HepG2 (cell line): Measurements from ENCODE around the gene ELF1. TPM values are rescaled to one million over a fixed set of nuclear protein-coding genes. Genes with fewer than 3 reads are reported as not detected.

Experiments used
- ATAC-seq: fragments of 200-7000 bp; cut with Tn5 transposase; 3 replicates; pipeline ENCODE4 v1.9.1; 2020; ENCODE audit warnings: mild to moderate bottlenecking, moderate library complexity
- Bru-seq: library from RNA; stranded (reverse); fragments of 400-500 nt; gene quantifications from one replicate; lab custom pipeline; 2021; lab: Mats Ljungman, UMichigan
- BruChase-seq, 2 experiments: library from RNA; stranded (reverse); fragments of 400-500 nt; gene quantifications; one replicate each; lab custom pipeline; 2021; lab: Mats Ljungman, UMichigan
- BruUV-seq: library from RNA; stranded (reverse); fragments of 400-500 nt; replicated peaks from 2 replicates; lab custom pipeline; 2021; lab: Mats Ljungman, UMichigan
- CTCF ChIA-PET: fragments of 300-600 bp; formaldehyde crosslinking; extraction: SDS; loops from one replicate; lab custom pipeline; 2021; ENCODE audit warnings: low total read pairs, inconsistent platforms, low intra/inter-chr PET ratio; lab: Yijun Ruan, JAX
- POLR2A ChIA-PET: fragments of 350-600 bp; sonication (Branson Sonifier 250); formaldehyde crosslinking; loops from one replicate; lab custom pipeline; 2020; ENCODE audit warnings: antibody characterized with exemption, inconsistent platforms; lab: Yijun Ruan, JAX
- DNase-seq: peaks from one replicate; pipeline ENCODE4 v3.0.0-alpha.2; 2015; ENCODE audit warnings: low spot score
- FAIRE-seq: peaks from 3 replicates; lab custom pipeline; 2011; peaks lifted over from hg19 to GRCh38; lab: Jason Lieb, UNC
- H2AFZ ChIP-seq: one replicate; pipeline ENCODE4 v1.6.1; 2011; ENCODE audit warnings: low read length, inconsistent platforms
- H3K27ac ChIP-seq: fragments of 300-600 bp; 3 replicates; pipeline ENCODE4 v1.8.0; 2011; ENCODE audit warnings: mixed run types, mild to moderate bottlenecking, mixed read lengths, low read length, inconsistent platforms; ENCODE audit not compliant: insufficient read depth; ENCODE audit errors: extremely low read length
- H3K27me3 ChIP-seq, 2 experiments: fragments of 200-600 bp in 1 of 2; 2 replicates in 1 of 2; 3 replicates in 1 of 2; pipeline versions ENCODE4 v1.6.0 to v1.8.0; 2011; ENCODE audit warnings: low read length in 2 of 2, mild to moderate bottlenecking in 2 of 2, moderate library complexity in 2 of 2, inconsistent platforms in 1 of 2; ENCODE audit not compliant: insufficient read depth in 2 of 2, control insufficient read depth in 1 of 2
- H3K36me3 ChIP-seq, 2 experiments: fragments of 200-600 bp in 1 of 2; replicated peaks in 1 of 2; 2 replicates in 1 of 2; 3 replicates in 1 of 2; pipeline versions ENCODE4 v1.5.1 to v1.8.0; 2011; ENCODE audit warnings: low read length in 2 of 2, inconsistent platforms in 1 of 2; ENCODE audit not compliant: insufficient read depth in 2 of 2, control insufficient read depth in 1 of 2
- H3K4me1 ChIP-seq: 2 replicates; pipeline ENCODE4 v1.5.1; 2012; ENCODE audit warnings: low read length, inconsistent platforms; ENCODE audit not compliant: insufficient read depth
- H3K4me2 ChIP-seq: 2 replicates; pipeline ENCODE4 v1.6.0; 2011; ENCODE audit warnings: low read depth, low read length, inconsistent platforms
- H3K4me3 ChIP-seq, 3 experiments: fragments of 200-600 bp in 1 of 3; sonication (generic), shearing (Covaris generic) in 1 of 3; replicated peaks in 1 of 3; 2 replicates each; pipeline ENCODE4 v1.5.1; 2011 to 2016; ENCODE audit warnings: low read length in 3 of 3, inconsistent platforms in 2 of 3, low read depth in 2 of 3, mild to moderate bottlenecking in 2 of 3, control low read depth in 1 of 3, mixed read lengths in 1 of 3; ENCODE audit not compliant: insufficient read depth in 1 of 3
- H3K79me2 ChIP-seq: one replicate; pipeline ENCODE4 v1.6.1; 2011; ENCODE audit warnings: low read length, inconsistent platforms; ENCODE audit not compliant: insufficient read depth
- H3K9ac ChIP-seq: 2 replicates; pipeline ENCODE4 v1.6.0; 2011; ENCODE audit warnings: mild to moderate bottlenecking, low read depth, low read length, inconsistent platforms; ENCODE audit not compliant: insufficient read depth
- H3K9me3 ChIP-seq: 2 replicates; pipeline ENCODE4 v1.5.1; 2012; ENCODE audit warnings: mild to moderate bottlenecking, low read length
- H4K20me1 ChIP-seq: 2 replicates; pipeline ENCODE4 v1.6.0; 2011; ENCODE audit warnings: inconsistent platforms, mild to moderate bottlenecking, low read length, moderate library complexity; ENCODE audit not compliant: insufficient read depth
- CEBPB ChIP-seq: IDR thresholded peaks from 2 replicates; pipeline ENCODE4 v1.6.1; 2011; ENCODE audit warnings: low read depth, low read length, improper control_type of control experiment, borderline replicate concordance
- NAIF1 ChIP-seq: sonication (generic); formaldehyde crosslinking; IDR thresholded peaks from 2 replicates; pipeline ENCODE4 v1.5.0; 2020; ENCODE audit warnings: mild to moderate bottlenecking, missing genetic modification reagents, borderline replicate concordance
- SNAPC5 ChIP-seq: sonication (generic); formaldehyde crosslinking; IDR thresholded peaks from 2 replicates; pipeline ENCODE4 v1.8.1; 2023; ENCODE audit warnings: mild to moderate bottlenecking, missing genetic modification reagents, borderline replicate concordance
- SSRP1 ChIP-seq: IDR thresholded peaks from 2 replicates; pipeline ENCODE4 v1.6.1; 2016; ENCODE audit warnings: control low read depth
- ZBTB40 ChIP-seq, 2 experiments: fragments of 450-650 bp in 1 of 2; sonication (generic) in 1 of 2; formaldehyde crosslinking in 1 of 2; IDR thresholded peaks; 2 replicates each; pipeline versions ENCODE4 v1.6.1 to v1.8.0; 2016 to 2022; ENCODE audit warnings: antibody characterized with exemption in 1 of 2, mild to moderate bottlenecking in 1 of 2, missing genetic modification reagents in 1 of 2
- ZNF121 ChIP-seq: sonication (generic); formaldehyde crosslinking; IDR thresholded peaks from 2 replicates; pipeline ENCODE4 v1.5.0; 2020; ENCODE audit warnings: mild to moderate bottlenecking, missing genetic modification reagents
- WGBS: methylation state at CpG from one replicate; pipeline ENCODE4 v1.1.6; 2017; ENCODE audit warnings: low lambda C conversion rate; 5-methylcytosine and 5-hydroxymethylcytosine counted together
- in situ Hi-C: cut with HindIII; loops from 2 replicates; pipeline ENCODE4 v1.10.0; 2017; ENCODE audit warnings: low pct_unique_long_range_greater_than_20kb; ENCODE audit not compliant: extremely low pct_ligation_motif_present
- intact Hi-C: fragments of 100-400 bp; cut with micrococcal nuclease; formaldehyde crosslinking; loops from one replicate; pipeline ENCODE4 v1.10.0; 2022; ENCODE audit not compliant: unreplicated experiment
- long read RNA-seq, 2 experiments: library from RNA in 1 of 2; library from polyadenylated mRNA in 1 of 2; stranded (forward) in 1 of 2; unstranded in 1 of 2; transcript quantifications; one replicate each; pipeline ENCODE4 v2.0.0, GENCODE V29; 2019 to 2022
- polyA minus RNA-seq, 3 experiments: library from RNA; depleted of rRNA, polyadenylated mRNA; stranded (reverse); fragments of >200 nt; gene quantifications; 2 replicates each; pipeline ENCODE4 v1.2.3, GENCODE V29; 2011; ENCODE audit warnings: low replicate concordance in 1 of 3
- polyA plus RNA-seq, 8 experiments: library from polyadenylated mRNA; depleted of rRNA in 3 of 8; stranded (reverse) in 7 of 8; unstranded in 1 of 8; fragments of >200 nt; fragmentation: Illumina TruSeq in 4 of 8; extraction: Trizol in 4 of 8; gene quantifications; 2 replicates each; pipeline versions ENCODE4 v1.2.1 to v1.2.3, GENCODE V29; 2011 to 2016; ENCODE audit warnings: low read depth in 4 of 8, missing spikeins in 1 of 8, mixed read lengths in 1 of 8; ENCODE audit not compliant: insufficient read depth in 1 of 8
- total RNA-seq, 5 experiments: library from RNA; depleted of rRNA; stranded (reverse); fragments of >200 nt; fragmentation: Illumina TruSeq; extraction: Trizol; gene quantifications; 2 replicates each; pipeline ENCODE4 v1.2.3, GENCODE V29; 2016; ENCODE audit warnings: low read depth in 1 of 5
- TF ChIP-seq, protein P1 (sequence below): sonication (generic); formaldehyde crosslinking; IDR thresholded peaks from 2 replicates; pipeline ENCODE4 v1.5.0; 2020; ENCODE audit warnings: missing genetic modification reagents

ELF1 gene
- total RNA-seq (2016; rRNA removed; fragmentation: Illumina TruSeq; extraction: Trizol) = 71.5 and 91.5 TPM in 2 replicates
- total RNA-seq (2016; cell fraction: cytosol; rRNA removed; fragmentation: Illumina TruSeq; extraction: Trizol; ENCODE audit: low read depth) = 12.1 and 14.2 TPM in 2 replicates
- total RNA-seq (2016; cell fraction: insoluble cytoplasmic fraction; rRNA removed; fragmentation: Illumina TruSeq; extraction: Trizol) = 70.6 and 87.4 TPM in 2 replicates
- 24.5 and 26.2 TPM in 2 replicates for total RNA-seq (2016; cell fraction: membrane; rRNA removed; fragmentation: Illumina TruSeq; extraction: Trizol)
- 78.4 and 79.2 TPM in 2 replicates for total RNA-seq (2016; cell fraction: nucleus; rRNA removed; fragmentation: Illumina TruSeq; extraction: Trizol)
- polyA plus RNA-seq (2011; rRNA removed) = 24.6 and 26.5 TPM in 2 replicates
- 14.1 and 18.0 TPM in 2 replicates for polyA plus RNA-seq (2011; cell fraction: cytosol; rRNA removed)
- 15.7 and 16.1 TPM in 2 replicates for polyA plus RNA-seq (2011; cell fraction: nucleus; rRNA removed)
- 28.9 and 32.2 TPM in 2 replicates for polyA plus RNA-seq (2012)
- polyA plus RNA-seq (2016; cell fraction: cytosol; fragmentation: Illumina TruSeq; extraction: Trizol; ENCODE audit: low read depth) = 1.6 and 1.9 TPM in 2 replicates
- 55.8 and 56.2 TPM in 2 replicates for polyA plus RNA-seq (2016; cell fraction: insoluble cytoplasmic fraction; fragmentation: Illumina TruSeq; extraction: Trizol; ENCODE audit: low read depth)
- 6.4 and 6.6 TPM in 2 replicates for polyA plus RNA-seq (2016; cell fraction: membrane; fragmentation: Illumina TruSeq; extraction: Trizol; ENCODE audit: low read depth)
- polyA plus RNA-seq (2016; cell fraction: nucleus; fragmentation: Illumina TruSeq; extraction: Trizol; ENCODE audit: insufficient read depth, low read depth) = 46.4 and 47.1 TPM in 2 replicates
- 18.2 and 60.6 TPM in 2 replicates for polyA minus RNA-seq (2011; rRNA and poly(A)+ RNA removed; ENCODE audit: low replicate concordance)
- polyA minus RNA-seq (2011; cell fraction: cytosol; rRNA and poly(A)+ RNA removed) = 29.5 and 31.8 TPM in 2 replicates
- 77.6 and 81.4 TPM in 2 replicates for polyA minus RNA-seq (2011; cell fraction: nucleus; rRNA and poly(A)+ RNA removed)
- Bru-seq, nascent RNA = percentile 96 among the genes with signal in this experiment
- BruChase-seq, experiment 1, labeled RNA remaining after a 6-hour chase = percentile 83 among the genes with signal in this experiment
- BruChase-seq, experiment 2, labeled RNA remaining after a 2-hour chase = percentile 91 among the genes with signal in this experiment
- long read RNA-seq, experiment 1, partial matches to known transcripts = 5 of 8 reads
- long read RNA-seq, experiment 1, other reads (novel, unspliced or antisense) = 3 of 8 reads
- long read RNA-seq, experiment 2, partial matches to known transcripts = 0 of 63 reads
- long read RNA-seq, experiment 2, other reads (novel, unspliced or antisense) = 62 of 63 reads

DNA sequence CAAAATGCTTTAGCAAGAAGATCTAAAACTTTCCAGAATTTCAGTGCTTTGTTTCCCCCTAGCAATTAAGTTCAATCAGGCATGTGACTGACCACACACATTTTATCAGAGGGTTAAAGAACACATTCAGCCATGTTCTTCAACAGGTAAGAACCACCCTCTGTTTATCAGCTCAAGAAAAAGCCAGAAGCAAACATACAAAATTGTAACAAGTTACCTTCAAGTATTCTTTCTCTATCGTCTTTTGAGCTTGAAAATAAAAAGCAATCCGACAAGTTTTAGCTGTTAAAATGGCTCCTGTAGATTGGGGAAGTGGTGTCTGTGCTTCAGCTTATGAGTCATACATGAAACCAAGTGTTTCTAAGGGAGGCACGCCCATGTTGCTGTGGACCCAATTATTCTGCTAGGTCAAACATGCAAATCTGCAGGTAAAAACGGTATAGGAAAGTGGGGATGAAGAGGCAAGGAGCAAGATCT is at the start of gene ELF1:
Gene ELF1, minus strand, starts transcription at position 306 of the 477 bp plus-strand sequence. CDS start 37,262 bp downstream, outside the sequence.
- no TSS peak for BruUV-seq
- H3K36me3 ChIP-seq = 0 out of 5 replicates have a peak, but pooled peaks cover 0 to 3% of the 10 kb centered on the region in 2 experiments
- ATAC-seq (peak; percentile 60), FAIRE-seq (peak; percentile 61), DNase-seq (peak; percentile 65)
- no peaks in the 10 kb centered on the region for H3K27me3 ChIP-seq
- peak within 1 kb of the TSS; percentile 46 to 61 (median 55); a peak in 5 of 6 replicates for H3K4me3 ChIP-seq
- intact Hi-C loops = loop anchor here (5.0 kb wide), 3 partner anchors 38 to 97 kb away; no protein-coding TSS in a partner anchor
- peak within 1 kb of the TSS; percentile 76 for H3K9ac ChIP-seq
- peak within 1 kb of the TSS; percentile 87 for H3K27ac ChIP-seq
- H3K4me2 ChIP-seq = peak within 1 kb of the TSS; percentile 85
- H4K20me1 ChIP-seq = no peaks in the 10 kb centered on the region
- H3K79me2 ChIP-seq = peaks cover 93% of the 10 kb centered on the region
- under 1% methylated on average over 4 of the region's 4 CpGs for WGBS
- in situ Hi-C loops = no loop called here
- H3K9me3 ChIP-seq = no peaks in the 10 kb centered on the region
- peaks cover 92% of the 10 kb centered on the region for H3K4me1 ChIP-seq
- ChIA-PET CTCF (no interaction called here), POLR2A (interaction anchor here (0.7 to 3.7 kb wide), 7 partner anchors 8 to 229 kb away, joined by 3 to 35 read pairs (median 6); partner anchors contain the start of genes SLC25A15 and WBP4)
- H2AFZ ChIP-seq = peak within 1 kb of the TSS; percentile 55
- TF ChIP-seq CEBPB = no peak
- TF ChIP-seq, protein P1, sequence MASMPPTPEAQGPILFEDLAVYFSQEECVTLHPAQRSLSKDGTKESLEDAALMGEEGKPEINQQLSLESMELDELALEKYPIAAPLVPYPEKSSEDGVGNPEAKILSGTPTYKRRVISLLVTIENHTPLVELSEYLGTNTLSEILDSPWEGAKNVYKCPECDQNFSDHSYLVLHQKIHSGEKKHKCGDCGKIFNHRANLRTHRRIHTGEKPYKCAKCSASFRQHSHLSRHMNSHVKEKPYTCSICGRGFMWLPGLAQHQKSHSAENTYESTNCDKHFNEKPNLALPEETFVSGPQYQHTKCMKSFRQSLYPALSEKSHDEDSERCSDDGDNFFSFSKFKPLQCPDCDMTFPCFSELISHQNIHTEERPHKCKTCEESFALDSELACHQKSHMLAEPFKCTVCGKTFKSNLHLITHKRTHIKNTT (CRISPR knock-in tag) = no peak
- no peak for TF ChIP-seq NAIF1 (CRISPR knock-in tag)
- no peak for TF ChIP-seq SSRP1 (CRISPR knock-in tag)
- no peak for TF ChIP-seq ZNF121 (CRISPR knock-in tag)
- TF ChIP-seq SNAPC5 (CRISPR knock-in tag) = no peak
- no peak for TF ChIP-seq ZBTB40 (IDR thresholded peaks at IDR 0.05)
- TF ChIP-seq ZBTB40 (CRISPR knock-in tag; IDR thresholded peaks at IDR 0.05) = no peak
